Neural cell (in vitro differentiated cells): Measurements from ENCODE around the gene PXDN.

Experiments
- EP300 ChIP-seq: fragments of 450-650 bp; conservative IDR thresholded peaks from 2 replicates; pipeline ENCODE4 v1.6.1; 2014; ENCODE audit warnings: antibody characterized with exemption, mild to moderate bottlenecking, moderate library complexity; ENCODE audit not compliant: poor library complexity, severe bottlenecking
- EZH2 ChIP-seq: fragments of 200-600, 300-800 bp; shearing (Covaris generic), sonication (generic); IDR thresholded peaks from 2 replicates; pipeline ENCODE4 v1.6.1; 2014; ENCODE audit warnings: antibody characterized with exemption, low read length, borderline replicate concordance, mild to moderate bottlenecking; ENCODE audit not compliant: insufficient read depth, poor library complexity, severe bottlenecking
- MXI1 ChIP-seq: fragments of 450-650 bp; conservative IDR thresholded peaks from 2 replicates; pipeline ENCODE4 v1.6.1; 2014; ENCODE audit warnings: antibody characterized with exemption, mild to moderate bottlenecking; ENCODE audit not compliant: poor library complexity, severe bottlenecking
- POLR2AphosphoS5 ChIP-seq: IDR thresholded peaks from 2 replicates; pipeline ENCODE4 v1.6.1; 2012
- RAD21 ChIP-seq: fragments of 450-650 bp; conservative IDR thresholded peaks from 2 replicates; pipeline ENCODE4 v1.6.1; 2014; ENCODE audit warnings: antibody characterized with exemption, mild to moderate bottlenecking, moderate library complexity
- SMC3 ChIP-seq: fragments of 450-650 bp; conservative IDR thresholded peaks from 2 replicates; pipeline ENCODE4 v1.6.1; 2014; ENCODE audit warnings: antibody characterized with exemption, mild to moderate bottlenecking, moderate library complexity; ENCODE audit not compliant: poor library complexity
- TAF1 ChIP-seq: IDR thresholded peaks from 2 replicates; pipeline ENCODE4 v1.6.1; 2012; ENCODE audit warnings: low read depth
- TF ChIP-seq, protein P1 (sequence below): fragments of 450-650 bp; IDR thresholded peaks from 2 replicates; pipeline ENCODE4 v1.5.1; 2014; ENCODE audit warnings: antibody characterized with exemption, mild to moderate bottlenecking, moderate library complexity; ENCODE audit not compliant: poor library complexity, severe bottlenecking
- TF ChIP-seq, protein P2 (sequence below): IDR thresholded peaks from 2 replicates; pipeline ENCODE4 v1.6.1; 2012; ENCODE audit warnings: borderline replicate concordance

DNA sequence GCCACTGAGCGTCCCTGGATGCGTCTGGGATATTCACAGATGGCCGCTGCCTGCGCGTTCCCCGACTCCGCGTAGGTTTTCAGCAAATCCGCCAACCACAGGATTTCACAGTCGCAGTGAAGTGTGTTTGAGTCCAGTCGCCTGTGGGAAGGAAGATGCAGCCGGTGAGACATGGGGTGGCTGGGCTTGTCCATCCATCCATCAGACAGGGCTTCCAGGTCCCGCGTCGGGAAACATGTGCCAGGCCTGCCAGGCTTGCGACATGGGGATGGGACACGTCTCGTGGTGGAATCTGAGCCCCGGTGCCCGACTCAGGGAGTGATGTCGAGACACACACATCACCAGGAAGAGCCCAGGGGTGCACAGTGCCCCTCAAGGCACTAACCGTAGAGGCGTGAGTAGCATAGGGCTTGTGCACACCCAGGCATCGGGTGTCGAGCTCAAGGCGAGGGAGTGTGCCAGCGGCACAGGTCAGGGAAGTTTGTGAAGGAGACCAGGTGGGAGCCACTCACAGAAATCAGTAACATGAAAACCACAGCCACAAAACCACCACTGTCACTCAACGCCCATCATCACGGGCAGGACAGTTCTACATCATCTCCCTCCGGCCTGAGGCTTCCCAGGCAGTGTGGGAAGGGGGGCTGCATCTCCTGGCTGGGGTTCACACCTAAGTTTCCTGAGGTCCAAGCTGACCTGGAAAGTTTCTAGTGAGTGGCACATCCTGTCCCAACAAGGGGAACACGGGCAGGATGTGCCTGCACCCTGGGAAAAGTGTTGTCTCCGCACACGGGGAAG lies 63.9 kb downstream of the PXDN start:
- TF ChIP-seq, protein P1, sequence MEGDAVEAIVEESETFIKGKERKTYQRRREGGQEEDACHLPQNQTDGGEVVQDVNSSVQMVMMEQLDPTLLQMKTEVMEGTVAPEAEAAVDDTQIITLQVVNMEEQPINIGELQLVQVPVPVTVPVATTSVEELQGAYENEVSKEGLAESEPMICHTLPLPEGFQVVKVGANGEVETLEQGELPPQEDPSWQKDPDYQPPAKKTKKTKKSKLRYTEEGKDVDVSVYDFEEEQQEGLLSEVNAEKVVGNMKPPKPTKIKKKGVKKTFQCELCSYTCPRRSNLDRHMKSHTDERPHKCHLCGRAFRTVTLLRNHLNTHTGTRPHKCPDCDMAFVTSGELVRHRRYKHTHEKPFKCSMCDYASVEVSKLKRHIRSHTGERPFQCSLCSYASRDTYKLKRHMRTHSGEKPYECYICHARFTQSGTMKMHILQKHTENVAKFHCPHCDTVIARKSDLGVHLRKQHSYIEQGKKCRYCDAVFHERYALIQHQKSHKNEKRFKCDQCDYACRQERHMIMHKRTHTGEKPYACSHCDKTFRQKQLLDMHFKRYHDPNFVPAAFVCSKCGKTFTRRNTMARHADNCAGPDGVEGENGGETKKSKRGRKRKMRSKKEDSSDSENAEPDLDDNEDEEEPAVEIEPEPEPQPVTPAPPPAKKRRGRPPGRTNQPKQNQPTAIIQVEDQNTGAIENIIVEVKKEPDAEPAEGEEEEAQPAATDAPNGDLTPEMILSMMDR, result no peak
- TF ChIP-seq, protein P2, sequence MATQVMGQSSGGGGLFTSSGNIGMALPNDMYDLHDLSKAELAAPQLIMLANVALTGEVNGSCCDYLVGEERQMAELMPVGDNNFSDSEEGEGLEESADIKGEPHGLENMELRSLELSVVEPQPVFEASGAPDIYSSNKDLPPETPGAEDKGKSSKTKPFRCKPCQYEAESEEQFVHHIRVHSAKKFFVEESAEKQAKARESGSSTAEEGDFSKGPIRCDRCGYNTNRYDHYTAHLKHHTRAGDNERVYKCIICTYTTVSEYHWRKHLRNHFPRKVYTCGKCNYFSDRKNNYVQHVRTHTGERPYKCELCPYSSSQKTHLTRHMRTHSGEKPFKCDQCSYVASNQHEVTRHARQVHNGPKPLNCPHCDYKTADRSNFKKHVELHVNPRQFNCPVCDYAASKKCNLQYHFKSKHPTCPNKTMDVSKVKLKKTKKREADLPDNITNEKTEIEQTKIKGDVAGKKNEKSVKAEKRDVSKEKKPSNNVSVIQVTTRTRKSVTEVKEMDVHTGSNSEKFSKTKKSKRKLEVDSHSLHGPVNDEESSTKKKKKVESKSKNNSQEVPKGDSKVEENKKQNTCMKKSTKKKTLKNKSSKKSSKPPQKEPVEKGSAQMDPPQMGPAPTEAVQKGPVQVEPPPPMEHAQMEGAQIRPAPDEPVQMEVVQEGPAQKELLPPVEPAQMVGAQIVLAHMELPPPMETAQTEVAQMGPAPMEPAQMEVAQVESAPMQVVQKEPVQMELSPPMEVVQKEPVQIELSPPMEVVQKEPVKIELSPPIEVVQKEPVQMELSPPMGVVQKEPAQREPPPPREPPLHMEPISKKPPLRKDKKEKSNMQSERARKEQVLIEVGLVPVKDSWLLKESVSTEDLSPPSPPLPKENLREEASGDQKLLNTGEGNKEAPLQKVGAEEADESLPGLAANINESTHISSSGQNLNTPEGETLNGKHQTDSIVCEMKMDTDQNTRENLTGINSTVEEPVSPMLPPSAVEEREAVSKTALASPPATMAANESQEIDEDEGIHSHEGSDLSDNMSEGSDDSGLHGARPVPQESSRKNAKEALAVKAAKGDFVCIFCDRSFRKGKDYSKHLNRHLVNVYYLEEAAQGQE, result no peak
- TF ChIP-seq EZH2 (no peak), RAD21 (no peak), POLR2AphosphoS5 (no peak), SMC3 (no peak), EP300 (no peak), TAF1 (no peak), MXI1 (no peak)
